SK-N-MC (cell line): Measurements from ENCODE around the gene CTBP2.

Experiments used
- EZH2 ChIP-seq: fragments of 200-600 bp; sonication (generic); IDR thresholded peaks from one replicate; pipeline ENCODE4 v1.6.1; 2017; ENCODE audit warnings: antibody characterized with exemption
- POLR2AphosphoS5 ChIP-seq: IDR thresholded peaks from 2 replicates; pipeline ENCODE4 v1.6.1; 2012; ENCODE audit warnings: mild to moderate bottlenecking, low read depth, low read length, borderline replicate concordance

GRCh38 chr10:125116652-125117310 lies 43.6 kb downstream of the CTBP2 start:
- TF ChIP-seq EZH2: no peak
- TF ChIP-seq POLR2AphosphoS5: no peak
